ENCODE data around the gene RTN4.

- no peak for TF ChIP-seq CTCF (IDR thresholded peaks at IDR 0.05)
- TF ChIP-seq POLR2AphosphoS5 (IDR thresholded peaks at IDR 0.05), result no peak
- TF ChIP-seq EP300 (IDR thresholded peaks at IDR 0.05), result no peak
- TF ChIP-seq POLR2A (IDR thresholded peaks at IDR 0.05), result no peak
Observed at GRCh38 chr2:54948120-54948519, 102.1 kb downstream of the RTN4 start.
